Right cardiac atrium (tissue), 5 donors: Measurements from ENCODE around the gene EBF4. TPM values are rescaled to one million over a fixed set of nuclear protein-coding genes. Genes with fewer than 3 reads are reported as not detected.
"Not testable (repeated sequence)": the region's sequence is repeated elsewhere in the genome, so short reads cannot be mapped to it uniquely, and the experiment has no call there.

Source experiments
- ATAC-seq, 2 donors: fragments of 200-7000 bp; cut with Tn5 transposase; one replicate each; pipeline versions ENCODE4 v1.8.0 to v1.9.1; 2020; ENCODE audit warnings: moderate library complexity in 2 of 2, mild to moderate bottlenecking in 1 of 2
- DNase-seq, 3 donors: peaks; one replicate each; pipeline ENCODE4 v3.0.0-alpha.2; 2020
- H3K27ac ChIP-seq: one replicate; pipeline ENCODE4 v1.5.1; 2013; ENCODE audit warnings: mild to moderate bottlenecking, low read length, control low read depth, moderate library complexity
- H3K27me3 ChIP-seq: one replicate; pipeline ENCODE4 v1.6.1; 2013; ENCODE audit not compliant: control insufficient read depth, insufficient read depth
- H3K4me1 ChIP-seq: one replicate; pipeline ENCODE4 v1.6.1; 2013; ENCODE audit warnings: low read length; ENCODE audit not compliant: control insufficient read depth, insufficient read depth
- H3K4me3 ChIP-seq: one replicate; pipeline ENCODE4 v1.5.1; 2013; ENCODE audit warnings: low read length, control low read depth
- H3K9me3 ChIP-seq: one replicate; pipeline ENCODE4 v1.6.1; 2013; ENCODE audit warnings: low read length; ENCODE audit not compliant: control insufficient read depth
- WGBS: extraction: QIAGEN DNeasy Blood & Tissue Kit; methylation state at CpG from one replicate; pipeline ENCODE4 v1.1.7; 2013; 5-methylcytosine and 5-hydroxymethylcytosine counted together
- intact Hi-C, 4 donors: fragments of 100-400 bp; cut with DNase I; formaldehyde crosslinking; loops; one replicate each; pipeline versions ENCODE4 v1.11.0 to v1.14.0; 2022 to 2023
- microRNA-seq, 2 donors: library from miRNA; unstranded; fragments of <30 nt; microRNA quantifications; one replicate each; pipeline ENCODE4 v1.2.0, GENCODE V29; 2020 to 2021
- polyA plus RNA-seq: library from polyadenylated mRNA; stranded (reverse); fragments of 200-250 nt; gene quantifications from one replicate; pipeline ENCODE4 v1.2.3, GENCODE V29; 2013
- total RNA-seq, 4 donors: library from RNA; stranded (reverse); fragmentation: NEBNext Ultra II Directional; extraction: Animal tissue kit (Norgen Biotek cat#: 25700); gene quantifications; one replicate each; pipeline ENCODE4 v1.2.1, GENCODE V29; 2021
- donor health status: healthy with polysubstance abuse.
- donor health status: DM: no; HTN: yes; CAD: no.
- donor health status: DM: no; HTN: no; CAD: no.
- donor health status: DM: no; HTN: yes; CAD: no; lungs with severe emphysema.
- donor health status: DM: yes; HTN: yes; CAD: no.

Gene EBF4
- total and polyA plus RNA-seq, 5 donors = 4.8 to 13.5 (median 10.0) TPM

DNA sequence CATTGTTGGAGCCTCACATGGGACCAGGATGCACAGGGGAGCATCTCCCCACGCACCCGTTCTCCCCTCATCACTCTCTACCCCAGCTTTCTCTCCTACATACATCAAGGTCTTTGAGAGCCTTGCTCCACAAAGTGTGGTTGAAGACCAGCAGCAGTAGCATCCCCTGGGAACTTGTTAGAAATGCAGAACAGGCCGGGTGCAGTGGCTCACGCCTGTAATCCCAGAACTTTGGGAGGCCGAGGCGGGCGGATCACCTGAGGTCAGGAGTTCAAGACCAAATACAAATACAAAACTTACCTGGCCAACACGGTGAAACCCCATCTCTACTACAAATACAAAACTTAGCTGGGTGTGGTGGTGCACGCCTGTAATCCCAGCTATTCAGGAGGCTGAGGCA is 115.3 kb downstream of the EBF4 start:
- intact Hi-C loops, DNase-seq, H3K27me3 ChIP-seq, H3K4me1 ChIP-seq, H3K9me3 ChIP-seq, H3K4me3 ChIP-seq, H3K27ac ChIP-seq, ATAC-seq: not testable (repeated sequence)
- WGBS = 79% methylated on average over 9 of the region's 9 CpGs

DNA sequence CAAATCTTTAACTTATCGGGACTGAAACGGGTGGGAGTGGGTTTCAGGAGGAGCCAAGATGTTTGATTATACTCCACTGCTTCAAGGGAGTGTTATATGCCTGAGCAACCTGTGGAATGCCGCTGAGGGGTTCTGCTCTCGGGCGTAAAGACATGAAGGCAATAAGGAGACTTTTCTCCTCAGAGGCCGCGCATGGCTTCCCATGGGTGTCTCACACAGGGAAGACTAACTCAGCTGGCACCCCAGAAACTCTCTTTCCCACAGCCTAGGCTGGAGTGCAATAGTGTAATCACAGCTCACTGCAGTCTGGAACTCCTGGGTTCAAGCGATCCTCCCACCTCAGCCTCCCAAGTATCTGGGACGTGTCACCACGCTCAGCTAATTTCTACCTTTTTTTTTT is 117.1 kb downstream of the EBF4 start:
- Histone ChIP-seq H3K4me1 (no peaks in the 10 kb centered on the region), H3K4me3 (no peak overlapping the region), H3K27me3 (peaks cover 2% of the 10 kb centered on the region), H3K27ac (no peak overlapping the region), H3K9me3 (no peaks in the 10 kb centered on the region)
- DNase-seq (no peak), ATAC-seq (no peak)
- 88% methylated on average over 10 of the region's 10 CpGs for WGBS
- intact Hi-C loops = no loop called here

Small RNA genes lying within 50 kb of the gene (microRNA-seq; reads per million reads assigned to microRNA genes)
- gene MIR1292 = 1.1 to 2.5 reads per million in 2 donors

Other genes starting within 250 kb of the EBF4 start
- gene SNRPB, start 222.0 kb upstream of the EBF4 start, total RNA-seq = 10 to 100 TPM; 44.6 to 63.2 (median 48.2) TPM
- 78.8 TPM for gene SNRPB, start 222.0 kb upstream of the EBF4 start, polyA plus RNA-seq
- 1 to 10 TPM; 4.8 to 9.1 (median 8.1) TPM for gene ZNF343, start 183.9 kb upstream of the EBF4 start, total RNA-seq
- 4.1 TPM for gene ZNF343, start 183.9 kb upstream of the EBF4 start, polyA plus RNA-seq
- gene TMC2, start 156.2 kb upstream of the EBF4 start, total RNA-seq = not detected
- not detected for gene TMC2, start 156.2 kb upstream of the EBF4 start, polyA plus RNA-seq
- 10 to 100 TPM; 57.9 to 69.2 (median 63.8) TPM for gene NOP56, start 40.1 kb upstream of the EBF4 start, total RNA-seq
- gene NOP56, start 40.1 kb upstream of the EBF4 start, polyA plus RNA-seq = 40.9 TPM
- 100 to 1,000 TPM; 146 to 166 (median 150) TPM for gene IDH3B, start 28.6 kb upstream of the EBF4 start, total RNA-seq
- gene IDH3B, start 28.6 kb upstream of the EBF4 start, polyA plus RNA-seq = 158 TPM
- gene CPXM1, start 107.8 kb downstream of the EBF4 start, total RNA-seq = 1 to 10 TPM in 2 of 4 donors, under 1 TPM in 2; 0.53 to 3.0 (median 1.1) TPM
- gene CPXM1, start 107.8 kb downstream of the EBF4 start, polyA plus RNA-seq = 1.3 TPM
- not detected for gene C20orf141, start 122.2 kb downstream of the EBF4 start, total RNA-seq
- gene C20orf141, start 122.2 kb downstream of the EBF4 start, polyA plus RNA-seq = not detected
- gene TMEM239, start 123.6 kb downstream of the EBF4 start, total RNA-seq = not detected
- gene TMEM239, start 123.6 kb downstream of the EBF4 start, polyA plus RNA-seq = not detected
- gene PCED1A, start 147.9 kb downstream of the EBF4 start, total RNA-seq = 10 to 100 TPM; 13.7 to 17.9 (median 17.2) TPM
- gene PCED1A, start 147.9 kb downstream of the EBF4 start, polyA plus RNA-seq = 13.9 TPM
- 10 to 100 TPM; 19.1 to 24.2 (median 20.9) TPM for gene VPS16, start 148.0 kb downstream of the EBF4 start, total RNA-seq
- gene VPS16, start 148.0 kb downstream of the EBF4 start, polyA plus RNA-seq = 16.8 TPM
- gene PTPRA, start 180.7 kb downstream of the EBF4 start, total RNA-seq = 10 to 100 TPM; 32.6 to 37.5 (median 35.7) TPM
- 11.8 TPM for gene PTPRA, start 180.7 kb downstream of the EBF4 start, polyA plus RNA-seq